CD14-positive monocyte (primary cell): ENCODE measurements around the gene JPT1. TPM values are rescaled to one million over a fixed set of nuclear protein-coding genes. Genes with fewer than 3 reads are reported as not detected.

Source experiments
- DNase-seq, 3 donors: peaks; one replicate each; pipeline ENCODE4 v3.0.0-alpha.2; 2011 to 2022
- H2AFZ ChIP-seq: 2 replicates; pipeline ENCODE4 v1.6.0; 2012; ENCODE audit warnings: mild to moderate bottlenecking, low read depth, low read length, inconsistent platforms; ENCODE audit not compliant: insufficient read depth, poor library complexity, severe bottlenecking
- H3K27ac ChIP-seq, 2 donors: 1 replicate in 1 of 2; 2 replicates in 1 of 2; pipeline ENCODE4 v1.5.1; 2012 to 2013; ENCODE audit warnings: low read length in 2 of 2, control low read depth in 1 of 2, inconsistent platforms in 1 of 2, low read depth in 1 of 2, mild to moderate bottlenecking in 1 of 2
- H3K27me3 ChIP-seq, 2 donors: one replicate each; pipeline versions ENCODE4 v1.6.0 to v1.6.1; 2011 to 2013; ENCODE audit warnings: low read length in 2 of 2; ENCODE audit not compliant: control insufficient read depth in 2 of 2, insufficient read depth in 2 of 2
- H3K36me3 ChIP-seq, 2 donors: replicated peaks in 1 of 2; 1 replicate in 1 of 2; 2 replicates in 1 of 2; pipeline versions ENCODE4 v1.5.1 to v1.6.1; 2012 to 2013; ENCODE audit warnings: low read length in 2 of 2, control low read depth in 1 of 2, inconsistent platforms in 1 of 2, mild to moderate bottlenecking in 1 of 2; ENCODE audit not compliant: insufficient read depth in 2 of 2, control insufficient read depth in 1 of 2
- H3K4me1 ChIP-seq, 2 donors: 1 replicate in 1 of 2; 2 replicates in 1 of 2; pipeline versions ENCODE4 v1.5.1 to v1.6.1; 2012 to 2013; ENCODE audit warnings: low read length in 2 of 2, control low read depth in 1 of 2, inconsistent platforms in 1 of 2, mild to moderate bottlenecking in 1 of 2, moderate library complexity in 1 of 2; ENCODE audit not compliant: insufficient read depth in 2 of 2, control insufficient read depth in 1 of 2
- H3K4me2 ChIP-seq: replicated peaks from 2 replicates; pipeline ENCODE3; 2012; ENCODE audit warnings: low read length, moderate library complexity, mild to moderate bottlenecking; ENCODE audit not compliant: poor library complexity, severe bottlenecking; ENCODE audit errors: extremely low read depth
- H3K4me3 ChIP-seq, 3 experiments: fragments of 200-600 bp in 1 of 3; sonication (generic) in 1 of 3; replicated peaks in 1 of 3; 1 replicate in 2 of 3; 2 replicates in 1 of 3; pipeline ENCODE4 v1.5.1; 2011 to 2013; ENCODE audit warnings: low read length in 3 of 3, mild to moderate bottlenecking in 3 of 3, control low read depth in 2 of 3, low read depth in 2 of 3, inconsistent platforms in 1 of 3, moderate library complexity in 1 of 3
- H3K79me2 ChIP-seq: 2 replicates; pipeline ENCODE4 v1.6.0; 2012; ENCODE audit warnings: mild to moderate bottlenecking, control low read depth, inconsistent platforms, low read length, moderate library complexity; ENCODE audit not compliant: insufficient read depth
- H3K9ac ChIP-seq: 2 replicates; pipeline ENCODE4 v1.6.0; 2017; ENCODE audit warnings: low read length, mild to moderate bottlenecking; ENCODE audit not compliant: insufficient read depth, poor library complexity, severe bottlenecking
- H3K9me3 ChIP-seq, 2 donors: replicated peaks in 1 of 2; 1 replicate in 1 of 2; 2 replicates in 1 of 2; pipeline versions ENCODE4 v1.5.1 to v1.6.1; 2012 to 2013; ENCODE audit warnings: low read length in 2 of 2, control low read depth in 1 of 2; ENCODE audit not compliant: control insufficient read depth in 1 of 2, insufficient read depth in 1 of 2
- H4K20me1 ChIP-seq: 2 replicates; pipeline ENCODE4 v1.6.0; 2012; ENCODE audit warnings: mild to moderate bottlenecking, low read length, control low read depth, moderate library complexity; ENCODE audit not compliant: insufficient read depth
- H3K27ac Mint-ChIP-seq, 7 donors: one replicate each; pipeline ENCODE4 v1.8.0; 2020; ENCODE audit warnings: mild to moderate bottlenecking in 7 of 7, mixed read lengths in 7 of 7, moderate library complexity in 6 of 7, inconsistent platforms in 2 of 7
- H3K27me3 Mint-ChIP-seq, 3 donors: one replicate each; pipeline ENCODE4 v1.8.0; 2021 to 2022; ENCODE audit warnings: low read depth in 3 of 3, mild to moderate bottlenecking in 3 of 3, mixed read lengths in 3 of 3, moderate library complexity in 3 of 3, inconsistent platforms in 1 of 3
- H3K36me3 Mint-ChIP-seq, 2 donors: one replicate each; pipeline ENCODE4 v1.8.0; 2020; ENCODE audit warnings: mixed read lengths in 2 of 2, inconsistent platforms in 1 of 2, mild to moderate bottlenecking in 1 of 2
- H3K4me1 Mint-ChIP-seq: one replicate; pipeline ENCODE4 v1.8.0; 2020; ENCODE audit warnings: mild to moderate bottlenecking, mixed read lengths
- H3K4me3 Mint-ChIP-seq, 2 donors: one replicate each; pipeline ENCODE4 v1.8.0; 2020; ENCODE audit warnings: mild to moderate bottlenecking in 2 of 2, mixed read lengths in 2 of 2, moderate library complexity in 1 of 2
- H3K9me3 Mint-ChIP-seq, 7 donors: one replicate each; pipeline ENCODE4 v1.8.0; 2020 to 2022; ENCODE audit warnings: mixed read lengths in 7 of 7, mild to moderate bottlenecking in 6 of 7, moderate library complexity in 6 of 7, inconsistent platforms in 2 of 7
- CTCF ChIP-seq: fragments of 200-600 bp; IDR thresholded peaks from one replicate; pipeline ENCODE4 v1.8.0; 2022; ENCODE audit warnings: antibody characterized with exemption, mild to moderate bottlenecking
- WGBS: methylation state at CpG from one replicate; pipeline ENCODE4 v1.1.5; 2013; ENCODE audit warnings: missing lambda C conversion rate; ENCODE audit not compliant: insufficient coverage; 5-methylcytosine and 5-hydroxymethylcytosine counted together
- intact Hi-C, 2 donors: fragments of 100-400 bp; cut with micrococcal nuclease; formaldehyde crosslinking; loops; one replicate each; pipeline versions ENCODE4 v1.15.0 to v1.15.1; 2023
- polyA minus RNA-seq: library from RNA; depleted of rRNA, polyadenylated mRNA; stranded (reverse); fragments of >200 nt; gene quantifications from 2 replicates; pipeline ENCODE4 v1.2.3, GENCODE V29; 2012
- polyA plus RNA-seq, 3 donors: library from polyadenylated mRNA; depleted of rRNA in 1 of 3; unstranded in 2 of 3; stranded (reverse) in 1 of 3; fragments of 300-500 nt in 2 of 3; fragments of >200 nt in 1 of 3; fragmentation: Illumina TruSeq in 2 of 3; gene quantifications; 1 replicate in 2 of 3; 2 replicates in 1 of 3; pipeline ENCODE4 v1.2.3, GENCODE V29; 2012 to 2021
- total RNA-seq, 12 experiments: library from RNA in 1 of 12; stranded (reverse) in 1 of 12; fragments of 120-200 nt in 1 of 12; gene quantifications; one replicate each; pipeline ENCODE4 v1.2.4 and lab custom pipeline; 2013 to 2026; ENCODE audit warnings: mixed read lengths in 6 of 12, inconsistent platforms in 1 of 12

Gene JPT1
- total RNA-seq (2013): 73.4 TPM
- 100 to 1,000 TPM in 2 of 3 donors, 10 to 100 TPM in 1; 79.7 to 181 (median 156) TPM for polyA plus RNA-seq
- 26.0 and 42.7 TPM in 2 replicates for polyA minus RNA-seq
- 25.9 to 92.2 (median 42.8) reads per million in 11 experiments for total RNA-seq (lab: John Stamatoyannopoulos, UW)

DNA sequence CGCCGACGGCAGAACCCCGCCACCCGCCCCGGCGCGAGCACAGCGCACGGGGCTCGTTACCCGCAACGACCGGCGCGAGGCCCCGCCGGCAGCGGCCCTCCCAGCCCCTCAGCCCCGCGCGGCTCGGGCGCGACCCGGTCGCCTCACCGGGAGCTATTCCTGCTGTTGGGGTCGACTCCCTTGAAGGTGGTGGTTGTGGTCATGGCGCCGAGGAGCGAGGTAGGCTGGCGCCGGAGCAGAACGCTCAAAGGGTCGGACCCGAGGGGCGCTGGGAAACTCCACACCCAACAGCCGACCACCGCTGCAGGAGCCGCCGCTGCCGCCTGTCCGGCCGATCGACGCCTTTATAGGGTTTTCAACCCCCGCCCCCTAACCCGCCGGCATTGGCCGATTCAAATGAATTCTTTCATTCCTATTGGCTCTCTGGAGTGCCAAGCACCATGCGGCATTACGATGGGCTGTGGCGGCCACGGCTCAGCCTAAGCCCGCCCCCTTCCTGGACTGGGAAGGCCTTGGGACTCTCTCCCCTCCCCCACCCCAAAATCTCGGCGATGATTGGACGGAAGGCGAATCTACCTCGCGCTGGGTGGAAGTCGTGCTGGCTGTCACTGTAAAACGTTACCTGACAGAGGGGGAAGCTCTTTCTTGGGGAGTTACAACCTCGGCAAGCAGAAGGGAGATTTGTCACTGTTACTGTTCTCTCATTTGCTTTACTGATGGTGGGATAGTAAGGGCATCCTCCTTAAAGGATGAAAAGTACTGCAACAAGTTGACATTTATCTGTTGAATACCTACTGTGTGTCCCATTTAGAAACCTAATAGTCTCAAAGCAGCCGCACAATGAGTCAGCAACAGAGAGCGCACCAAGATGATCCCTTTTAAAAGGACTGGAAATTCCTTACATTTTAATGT lies at the start of gene JPT1:
Gene JPT1, minus strand, starts transcription at position 318 of the 912 bp plus-strand sequence. Its CDS starts 115 bp downstream, at position 203.
- Histone ChIP-seq H4K20me1 (peaks cover 19% of the 10 kb centered on the region), H3K4me3 (peak within 1 kb of the TSS; percentile 61 to 97 (median 69)), H3K27me3 (no peaks in the 10 kb centered on the region), H2AFZ (peak within 1 kb of the TSS; percentile 83), H3K4me2 (peak within 1 kb of the TSS; percentile 100), H3K36me3 (no peaks in the 10 kb centered on the region), H3K4me1 (peaks cover 14 to 22% of the 10 kb centered on the region in 2 donors), H3K9ac (peak within 1 kb of the TSS; percentile 73), H3K27ac (peak within 1 kb of the TSS in 1 of 2 donors; percentile 72), H3K9me3 (no peaks in the 10 kb centered on the region), H3K79me2 (peaks cover 50% of the 10 kb centered on the region)
- peaks cover 0 to 6% of the 10 kb centered on the region in 2 donors for H3K36me3 Mint-ChIP-seq
- WGBS: 3% methylated on average over 52 of the region's 67 CpGs
- H3K27ac Mint-ChIP-seq: peak within 1 kb of the TSS; percentile 75 to 90 (median 78)
- H3K4me3 Mint-ChIP-seq: peak within 1 kb of the TSS; percentile 94 to 95
- H3K4me1 Mint-ChIP-seq: peaks cover 23% of the 10 kb centered on the region
- H3K27me3 Mint-ChIP-seq: peaks cover 0 to 2% (median 0%) of the 10 kb centered on the region in 3 donors
- peak; percentile 97 to 99 (median 97) for DNase-seq
- intact Hi-C loops: loop anchor here (2.0 to 5.0 kb wide), 2 partner anchors 28 to 42 kb away; partner anchors contain the start of gene SUMO2 (in 1 of the 2)
- no peak for TF ChIP-seq CTCF
- peaks cover 0 to 2% (median 0%) of the 10 kb centered on the region in 7 donors for H3K9me3 Mint-ChIP-seq

DNA sequence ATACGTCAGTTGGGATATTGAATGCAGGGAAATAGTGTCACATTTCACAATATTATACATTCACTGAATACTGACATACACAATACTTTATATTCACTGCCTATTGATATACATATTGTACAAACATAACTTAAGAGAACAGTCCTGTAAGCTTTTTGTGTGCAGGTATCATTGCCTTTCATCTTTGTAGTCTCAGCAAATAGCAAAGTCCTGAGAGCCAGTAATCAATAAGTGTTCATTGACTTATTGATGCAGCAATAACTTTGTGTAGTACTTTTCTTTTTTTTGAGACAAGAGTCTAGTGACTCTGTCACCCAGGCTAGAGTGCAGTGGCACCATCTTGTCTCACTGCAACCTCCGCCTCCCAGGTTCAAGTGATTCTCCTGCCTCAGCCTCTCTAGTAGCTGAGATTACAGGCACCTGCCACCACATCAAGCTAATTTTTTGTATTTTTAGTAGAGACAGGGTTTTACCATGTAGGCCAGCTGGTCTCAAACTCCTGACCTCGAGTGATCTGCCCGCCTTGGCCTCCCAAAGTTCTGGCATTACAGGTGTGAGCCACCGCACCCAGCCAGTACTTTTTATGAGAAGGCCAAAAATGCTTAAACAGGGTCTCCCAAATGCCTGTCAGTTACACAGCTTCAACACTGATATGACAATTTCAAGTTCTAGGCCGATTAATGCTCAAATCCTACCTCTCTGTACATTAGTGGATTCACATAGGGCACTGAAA lies 45.7 kb upstream of the JPT1 start:
- Histone ChIP-seq H2AFZ (no peak overlapping the region), H3K4me1 (peaks cover 6 to 9% of the 10 kb centered on the region in 2 donors), H3K27ac (no peak overlapping the region), H3K9me3 (no peaks in the 10 kb centered on the region), H3K4me3 (no peak overlapping the region), H3K27me3 (no peaks in the 10 kb centered on the region), H4K20me1 (no peaks in the 10 kb centered on the region), H3K9ac (no peak overlapping the region), H3K79me2 (peaks cover 6% of the 10 kb centered on the region), H3K4me2 (no peak overlapping the region), H3K36me3 (no peaks in the 10 kb centered on the region)
- H3K4me1 Mint-ChIP-seq: peaks cover 7% of the 10 kb centered on the region
- peaks cover 0 to 3% (median 3%) of the 10 kb centered on the region in 3 donors for H3K27me3 Mint-ChIP-seq
- no peak overlapping the region for H3K27ac Mint-ChIP-seq
- no peaks in the 10 kb centered on the region for H3K36me3 Mint-ChIP-seq
- no peak for DNase-seq
- no peak for TF ChIP-seq CTCF
- no peaks in the 10 kb centered on the region for H3K9me3 Mint-ChIP-seq
- 91% methylated on average over 3 of the region's 6 CpGs for WGBS
- intact Hi-C loops: loop anchor here in 1 of 2 donors (10.0 kb wide), 2 partner anchors 85 to 145 kb away; no protein-coding TSS in a partner anchor
- no peak overlapping the region for H3K4me3 Mint-ChIP-seq
